HCT116 (cell line): ENCODE measurements around the gene GPALPP1. TPM values are rescaled to one million over a fixed set of nuclear protein-coding genes. Genes with fewer than 3 reads are reported as not detected.

Experiments used
- ATAC-seq: fragments of 200-7000 bp; cut with Tn5 transposase; 2 replicates; pipeline ENCODE4 v1.9.1; 2020; ENCODE audit warnings: mild to moderate bottlenecking, moderate library complexity
- BruUV-seq: library from RNA; stranded (reverse); fragments of 400-500 nt; replicated peaks from 2 replicates; lab custom pipeline; 2021; lab: Mats Ljungman, UMichigan
- CTCF ChIA-PET: fragments of 300-600 bp; sonication (Branson Sonifier 250); formaldehyde crosslinking; loops from one replicate; lab custom pipeline; 2021; ENCODE audit warnings: antibody characterized with exemption; lab: Charles Lee
- POLR2A ChIA-PET: fragments of 300-600, 350-600 bp; sonication (Branson Sonifier 250); formaldehyde crosslinking; loops from one replicate; lab custom pipeline; 2021; ENCODE audit warnings: antibody characterized with exemption; lab: Charles Lee
- RAD21 ChIA-PET, 2 experiments: fragments of 300-600 bp; sonication (Branson Sonifier 250); formaldehyde crosslinking; loops; one replicate each; lab custom pipeline; 2023; ENCODE audit warnings: low total read pairs in 2 of 2; ENCODE audit not compliant: uncharacterized antibody in 2 of 2, unreplicated experiment in 2 of 2, low non-redundant PET in 1 of 2; lab: Charles Lee
- DNase-seq: peaks from one replicate; pipeline ENCODE4 v3.0.0-alpha.2; 2010; ENCODE audit warnings: low read depth, low spot score
- H2AFZ ChIP-seq: fragments of 200-600 bp; shearing (Covaris generic), sonication (generic); 2 replicates; pipeline ENCODE4 v1.6.1; 2017; ENCODE audit warnings: low read depth, mixed run types, mixed read lengths, antibody characterized with exemption, low read length; ENCODE audit not compliant: poor library complexity, severe bottlenecking
- H3K27ac ChIP-seq: 2 replicates; pipeline ENCODE4 v1.5.1; 2012; ENCODE audit warnings: low read depth, low read length
- H3K27me3 ChIP-seq: fragments of 200-600 bp; sonication (generic); 2 replicates; pipeline ENCODE4 v1.6.1; 2016; ENCODE audit warnings: mixed run types, low read length, mixed read lengths; ENCODE audit not compliant: insufficient read depth
- H3K36me3 ChIP-seq, 2 experiments: fragments of 200-500 bp in 1 of 2; fragments of 200-600 bp in 1 of 2; sonication (Bioruptor generic) in 1 of 2; sonication (generic) in 1 of 2; 2 replicates each; pipeline versions ENCODE4 v1.5.1 to v1.6.1; 2014 to 2016; ENCODE audit warnings: low read length in 2 of 2, inconsistent platforms in 1 of 2, mixed read lengths in 1 of 2, mixed run types in 1 of 2; ENCODE audit not compliant: insufficient read depth in 2 of 2, control insufficient read depth in 1 of 2
- H3K4me1 ChIP-seq, 2 experiments: fragments of 200-600 bp in 1 of 2; sonication (generic) in 1 of 2; 2 replicates each; pipeline versions ENCODE4 v1.5.1 to v1.6.1; 2012 to 2017; ENCODE audit warnings: low read length in 2 of 2, inconsistent platforms in 1 of 2, mild to moderate bottlenecking in 1 of 2, mixed read lengths in 1 of 2, mixed run types in 1 of 2, moderate library complexity in 1 of 2; ENCODE audit not compliant: insufficient read depth in 2 of 2, control insufficient read depth in 1 of 2
- H3K4me2 ChIP-seq: fragments of 200-600 bp; sonication (generic); 2 replicates; pipeline ENCODE4 v1.6.1; 2017; ENCODE audit warnings: mixed run types, low read length, mixed read lengths
- H3K4me3 ChIP-seq, 2 experiments: fragments of 200-600 bp in 1 of 2; sonication (generic) in 1 of 2; replicated peaks in 1 of 2; 2 replicates each; pipeline ENCODE4 v1.5.1; 2011 to 2016; ENCODE audit warnings: low read length in 2 of 2, control low read depth in 1 of 2, low read depth in 1 of 2, mild to moderate bottlenecking in 1 of 2, mixed read lengths in 1 of 2, mixed run types in 1 of 2
- H3K79me2 ChIP-seq: fragments of 200-600 bp; sonication (generic); 2 replicates; pipeline ENCODE4 v1.6.1; 2017; ENCODE audit warnings: mild to moderate bottlenecking, mixed run types, low read length, moderate library complexity, mixed read lengths; ENCODE audit not compliant: insufficient read depth
- H3K9ac ChIP-seq: fragments of 200-600 bp; sonication (generic); 2 replicates; pipeline ENCODE4 v1.6.1; 2016; ENCODE audit warnings: low read length, mixed read lengths
- H3K9me2 ChIP-seq: fragments of 200-600 bp; sonication (generic), shearing (Covaris generic); 2 replicates; pipeline ENCODE4 v1.6.1; 2017; ENCODE audit warnings: mixed run types, mild to moderate bottlenecking, moderate library complexity; ENCODE audit not compliant: insufficient read depth
- H3K9me3 ChIP-seq, 2 experiments: fragments of 200-500 bp in 1 of 2; fragments of 200-600 bp in 1 of 2; sonication (Bioruptor generic) in 1 of 2; sonication (generic) in 1 of 2; 2 replicates each; pipeline ENCODE4 v1.6.1; 2014 to 2017; ENCODE audit warnings: low read length in 2 of 2, mixed read lengths in 2 of 2, inconsistent platforms in 1 of 2, low read depth in 1 of 2, mild to moderate bottlenecking in 1 of 2, mixed run types in 1 of 2, moderate library complexity in 1 of 2; ENCODE audit not compliant: control insufficient read depth in 1 of 2, insufficient read depth in 1 of 2
- H4K20me1 ChIP-seq: fragments of 200-600 bp; sonication (generic), shearing (Covaris generic); 2 replicates; pipeline ENCODE4 v1.6.1; 2017; ENCODE audit warnings: mixed run types, mild to moderate bottlenecking, moderate library complexity; ENCODE audit not compliant: insufficient read depth
- CBX3 ChIP-seq: IDR thresholded peaks from 2 replicates; pipeline ENCODE4 v1.6.1; 2012; ENCODE audit warnings: low read depth
- CEBPB ChIP-seq: IDR thresholded peaks from 2 replicates; pipeline ENCODE4 v1.6.1; 2012; ENCODE audit warnings: low read depth
- EGR1 ChIP-seq: IDR thresholded peaks from 2 replicates; pipeline ENCODE4 v1.6.1; 2012; ENCODE audit warnings: low read depth
- EZH2 ChIP-seq: fragments of 200-600 bp; sonication (generic); IDR thresholded peaks from 2 replicates; pipeline ENCODE4 v1.6.1; 2017; ENCODE audit warnings: antibody characterized with exemption, mixed run types
- FOSL1 ChIP-seq: IDR thresholded peaks from 2 replicates; pipeline ENCODE4 v1.6.1; 2012; ENCODE audit warnings: low read depth
- JUND ChIP-seq: IDR thresholded peaks from 2 replicates; pipeline ENCODE4 v1.6.1; 2012
- POLR2A ChIP-seq: IDR thresholded peaks from 2 replicates; pipeline ENCODE4 v1.7.0; 2011; ENCODE audit warnings: borderline replicate concordance; ENCODE audit not compliant: insufficient read depth, insufficient read length; ENCODE audit errors: extremely low read depth
- POLR2AphosphoS5 ChIP-seq: IDR thresholded peaks from 2 replicates; pipeline ENCODE4 v1.6.1; 2011; ENCODE audit warnings: mild to moderate bottlenecking, low read depth, low read length, moderate library complexity
- SIN3A ChIP-seq: IDR thresholded peaks from 2 replicates; pipeline ENCODE4 v1.6.1; 2012; ENCODE audit warnings: low read depth
- SP1 ChIP-seq: IDR thresholded peaks from 2 replicates; pipeline ENCODE4 v1.6.1; 2012; ENCODE audit warnings: low read depth
- SRF ChIP-seq: IDR thresholded peaks from 2 replicates; pipeline ENCODE4 v1.6.1; 2012; ENCODE audit warnings: low read depth
- YY1 ChIP-seq: IDR thresholded peaks from 2 replicates; pipeline ENCODE4 v1.6.1; 2011; ENCODE audit warnings: low read length, low read depth, moderate library complexity, mild to moderate bottlenecking; ENCODE audit not compliant: insufficient replicate concordance; ENCODE audit errors: extremely low read depth
- ZFX ChIP-seq: fragments of 450-650 bp; IDR thresholded peaks from 2 replicates; pipeline ENCODE4 v1.6.1; 2017
- ZNF274 ChIP-seq: fragments of 200-500 bp; sonication (Bioruptor generic); IDR thresholded peaks from 2 replicates; pipeline ENCODE4 v1.6.1; 2014; ENCODE audit warnings: mild to moderate bottlenecking, low read depth, low read length, inconsistent platforms
- intact Hi-C: fragments of 100-400 bp; cut with micrococcal nuclease; formaldehyde crosslinking; loops from 2 replicates; pipeline ENCODE4 v1.10.0; 2022
- total RNA-seq: library from RNA; stranded (reverse); gene quantifications from one replicate; pipeline ENCODE4 v1.2.1, GENCODE V29; 2021; ENCODE audit not compliant: unreplicated experiment
- TF ChIP-seq, protein P1 (sequence below): IDR thresholded peaks from 2 replicates; pipeline ENCODE4 v1.6.1; 2012; ENCODE audit warnings: low read depth
- TF ChIP-seq, protein P2 (sequence below): IDR thresholded peaks from 2 replicates; pipeline ENCODE4 v1.6.1; 2011; ENCODE audit warnings: mild to moderate bottlenecking, low read length, moderate library complexity; ENCODE audit not compliant: insufficient replicate concordance; ENCODE audit errors: extremely low read depth
- TF ChIP-seq, protein P3 (sequence below): IDR thresholded peaks from 2 replicates; pipeline ENCODE4 v1.6.1; 2012
- TF ChIP-seq, protein P4 (sequence below): IDR thresholded peaks from 2 replicates; pipeline ENCODE4 v1.6.1; 2012
- TF ChIP-seq, protein P5 (sequence below), 3 experiments: fragments of 200-600 bp in 1 of 3; sonication (generic) in 1 of 3; IDR thresholded peaks in 2 of 3; conservative IDR thresholded peaks in 1 of 3; 2 replicates each; pipeline ENCODE4 v1.5.1; 2012 to 2017; ENCODE audit warnings: low read depth in 2 of 3, low read length in 2 of 3, antibody characterized with exemption in 1 of 3, borderline replicate concordance in 1 of 3, control low read depth in 1 of 3, mild to moderate bottlenecking in 1 of 3, mixed read lengths in 1 of 3, mixed run types in 1 of 3, moderate library complexity in 1 of 3; ENCODE audit not compliant: insufficient read depth in 1 of 3

GPALPP1 gene
- total RNA-seq, 1 experiment from 2014 or later, result 21.3 TPM

DNA sequence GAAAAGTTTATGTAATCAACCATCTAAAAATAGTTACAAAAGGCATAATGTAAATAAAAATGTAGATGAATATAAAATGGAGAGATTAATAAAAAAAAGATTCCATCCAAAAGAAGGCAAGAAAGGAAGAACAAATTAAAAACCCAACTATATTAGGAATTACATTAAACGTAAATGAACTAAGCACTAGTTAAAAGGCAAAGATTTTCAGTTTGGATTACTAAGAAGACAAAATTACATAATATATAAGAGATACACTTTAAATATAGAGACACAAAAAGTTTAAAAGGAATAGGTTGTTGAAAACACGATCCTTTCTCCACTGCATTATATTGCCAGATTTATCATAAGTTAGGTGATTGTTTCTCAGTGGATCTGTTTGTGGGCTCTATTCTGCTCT, 27.3 kb upstream of the GPALPP1 start:
- H3K4me3 ChIP-seq, result no peak overlapping the region
- no peak for DNase-seq
- CTCF ChIA-PET, result no interaction called here

More for the DNA sequence above, 27.3 kb upstream of the GPALPP1 start:
- Histone ChIP-seq H3K79me2 (peaks cover 9% of the 10 kb centered on the region), H4K20me1 (0 out of 2 replicates have a peak, but pooled peaks cover 3% of the 10 kb centered on the region), H3K27ac (no peak overlapping the region)
- TF ChIP-seq JUND, result no peak
- no peak for TF ChIP-seq SIN3A
- no peak for TF ChIP-seq POLR2A
- TF ChIP-seq YY1, result no peak
- TF ChIP-seq, protein P1, sequence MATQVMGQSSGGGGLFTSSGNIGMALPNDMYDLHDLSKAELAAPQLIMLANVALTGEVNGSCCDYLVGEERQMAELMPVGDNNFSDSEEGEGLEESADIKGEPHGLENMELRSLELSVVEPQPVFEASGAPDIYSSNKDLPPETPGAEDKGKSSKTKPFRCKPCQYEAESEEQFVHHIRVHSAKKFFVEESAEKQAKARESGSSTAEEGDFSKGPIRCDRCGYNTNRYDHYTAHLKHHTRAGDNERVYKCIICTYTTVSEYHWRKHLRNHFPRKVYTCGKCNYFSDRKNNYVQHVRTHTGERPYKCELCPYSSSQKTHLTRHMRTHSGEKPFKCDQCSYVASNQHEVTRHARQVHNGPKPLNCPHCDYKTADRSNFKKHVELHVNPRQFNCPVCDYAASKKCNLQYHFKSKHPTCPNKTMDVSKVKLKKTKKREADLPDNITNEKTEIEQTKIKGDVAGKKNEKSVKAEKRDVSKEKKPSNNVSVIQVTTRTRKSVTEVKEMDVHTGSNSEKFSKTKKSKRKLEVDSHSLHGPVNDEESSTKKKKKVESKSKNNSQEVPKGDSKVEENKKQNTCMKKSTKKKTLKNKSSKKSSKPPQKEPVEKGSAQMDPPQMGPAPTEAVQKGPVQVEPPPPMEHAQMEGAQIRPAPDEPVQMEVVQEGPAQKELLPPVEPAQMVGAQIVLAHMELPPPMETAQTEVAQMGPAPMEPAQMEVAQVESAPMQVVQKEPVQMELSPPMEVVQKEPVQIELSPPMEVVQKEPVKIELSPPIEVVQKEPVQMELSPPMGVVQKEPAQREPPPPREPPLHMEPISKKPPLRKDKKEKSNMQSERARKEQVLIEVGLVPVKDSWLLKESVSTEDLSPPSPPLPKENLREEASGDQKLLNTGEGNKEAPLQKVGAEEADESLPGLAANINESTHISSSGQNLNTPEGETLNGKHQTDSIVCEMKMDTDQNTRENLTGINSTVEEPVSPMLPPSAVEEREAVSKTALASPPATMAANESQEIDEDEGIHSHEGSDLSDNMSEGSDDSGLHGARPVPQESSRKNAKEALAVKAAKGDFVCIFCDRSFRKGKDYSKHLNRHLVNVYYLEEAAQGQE, result no peak
- TF ChIP-seq ZFX, result no peak
- TF ChIP-seq, protein P2, sequence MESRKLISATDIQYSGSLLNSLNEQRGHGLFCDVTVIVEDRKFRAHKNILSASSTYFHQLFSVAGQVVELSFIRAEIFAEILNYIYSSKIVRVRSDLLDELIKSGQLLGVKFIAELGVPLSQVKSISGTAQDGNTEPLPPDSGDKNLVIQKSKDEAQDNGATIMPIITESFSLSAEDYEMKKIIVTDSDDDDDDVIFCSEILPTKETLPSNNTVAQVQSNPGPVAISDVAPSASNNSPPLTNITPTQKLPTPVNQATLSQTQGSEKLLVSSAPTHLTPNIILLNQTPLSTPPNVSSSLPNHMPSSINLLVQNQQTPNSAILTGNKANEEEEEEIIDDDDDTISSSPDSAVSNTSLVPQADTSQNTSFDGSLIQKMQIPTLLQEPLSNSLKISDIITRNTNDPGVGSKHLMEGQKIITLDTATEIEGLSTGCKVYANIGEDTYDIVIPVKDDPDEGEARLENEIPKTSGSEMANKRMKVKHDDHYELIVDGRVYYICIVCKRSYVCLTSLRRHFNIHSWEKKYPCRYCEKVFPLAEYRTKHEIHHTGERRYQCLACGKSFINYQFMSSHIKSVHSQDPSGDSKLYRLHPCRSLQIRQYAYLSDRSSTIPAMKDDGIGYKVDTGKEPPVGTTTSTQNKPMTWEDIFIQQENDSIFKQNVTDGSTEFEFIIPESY, result no peak
- TF ChIP-seq, protein P3, sequence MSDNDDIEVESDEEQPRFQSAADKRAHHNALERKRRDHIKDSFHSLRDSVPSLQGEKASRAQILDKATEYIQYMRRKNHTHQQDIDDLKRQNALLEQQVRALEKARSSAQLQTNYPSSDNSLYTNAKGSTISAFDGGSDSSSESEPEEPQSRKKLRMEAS, result no peak
- TF ChIP-seq EGR1, result no peak
- no peak for TF ChIP-seq CEBPB
- TF ChIP-seq FOSL1, result no peak
- TF ChIP-seq POLR2AphosphoS5, result no peak
- TF ChIP-seq, protein P4, sequence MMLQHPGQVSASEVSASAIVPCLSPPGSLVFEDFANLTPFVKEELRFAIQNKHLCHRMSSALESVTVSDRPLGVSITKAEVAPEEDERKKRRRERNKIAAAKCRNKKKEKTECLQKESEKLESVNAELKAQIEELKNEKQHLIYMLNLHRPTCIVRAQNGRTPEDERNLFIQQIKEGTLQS, result no peak
- no peak for TF ChIP-seq ZNF274
- TF ChIP-seq, protein P5, sequence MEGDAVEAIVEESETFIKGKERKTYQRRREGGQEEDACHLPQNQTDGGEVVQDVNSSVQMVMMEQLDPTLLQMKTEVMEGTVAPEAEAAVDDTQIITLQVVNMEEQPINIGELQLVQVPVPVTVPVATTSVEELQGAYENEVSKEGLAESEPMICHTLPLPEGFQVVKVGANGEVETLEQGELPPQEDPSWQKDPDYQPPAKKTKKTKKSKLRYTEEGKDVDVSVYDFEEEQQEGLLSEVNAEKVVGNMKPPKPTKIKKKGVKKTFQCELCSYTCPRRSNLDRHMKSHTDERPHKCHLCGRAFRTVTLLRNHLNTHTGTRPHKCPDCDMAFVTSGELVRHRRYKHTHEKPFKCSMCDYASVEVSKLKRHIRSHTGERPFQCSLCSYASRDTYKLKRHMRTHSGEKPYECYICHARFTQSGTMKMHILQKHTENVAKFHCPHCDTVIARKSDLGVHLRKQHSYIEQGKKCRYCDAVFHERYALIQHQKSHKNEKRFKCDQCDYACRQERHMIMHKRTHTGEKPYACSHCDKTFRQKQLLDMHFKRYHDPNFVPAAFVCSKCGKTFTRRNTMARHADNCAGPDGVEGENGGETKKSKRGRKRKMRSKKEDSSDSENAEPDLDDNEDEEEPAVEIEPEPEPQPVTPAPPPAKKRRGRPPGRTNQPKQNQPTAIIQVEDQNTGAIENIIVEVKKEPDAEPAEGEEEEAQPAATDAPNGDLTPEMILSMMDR (IDR thresholded peaks at IDR 0.05 in 2 of 3, conservative IDR thresholded peaks at IDR 0.05 in 1 of 3; ENCODE audit: borderline replicate concordance in 1 of 3, insufficient read depth in 1 of 3, low read depth in 2 of 3, low read length in 2 of 3), result no peak
- no peak for TF ChIP-seq SRF
- no peak for TF ChIP-seq EZH2
- TF ChIP-seq CBX3, result no peak
- TF ChIP-seq SP1, result no peak
- TF ChIP-seq, all 23 proteins: peak for 0
- no peak for ATAC-seq
- ChIA-PET RAD21 (no interaction called here), POLR2A (no interaction called here)
- Histone ChIP-seq H3K9ac (no peak overlapping the region), H3K27me3 (no peaks in the 10 kb centered on the region), H3K4me2 (no peak overlapping the region), H3K36me3 (peaks cover 24 to 53% of the 10 kb centered on the region in 2 experiments), H3K4me1 (no peaks in the 10 kb centered on the region), H3K9me2 (no peaks in the 10 kb centered on the region), H2AFZ (no peak overlapping the region), H3K9me3 (peaks cover 3 to 10% of the 10 kb centered on the region in 2 experiments; a peak in 3 of 4 replicates)
- no TSS peak for BruUV-seq
- intact Hi-C loops, result no loop called here
